Memory B cell (primary cell): ENCODE measurements around the gene OSCP1.

ENCODE experiments used
- ATAC-seq: fragments of 150-1000 bp; cut with Tn5 transposase; 2 replicates; pipeline ENCODE4 v1.10.0; 2021; ENCODE audit warnings: low read depth, mild to moderate bottlenecking, moderate library complexity
- DNase-seq, 2 donors: peaks; one replicate each; pipeline ENCODE4 v3.0.0; 2022; ENCODE audit warnings: low spot score in 2 of 2
- H3K27ac Mint-ChIP-seq: one replicate; pipeline ENCODE4 v1.8.0; 2022; ENCODE audit warnings: mild to moderate bottlenecking, moderate library complexity, mixed read lengths
- H3K27me3 Mint-ChIP-seq: one replicate; pipeline ENCODE4 v1.8.0; 2022; ENCODE audit warnings: mixed read lengths
- H3K36me3 Mint-ChIP-seq: one replicate; pipeline ENCODE4 v1.8.0; 2022; ENCODE audit warnings: mild to moderate bottlenecking, mixed read lengths
- H3K4me1 Mint-ChIP-seq: one replicate; pipeline ENCODE4 v1.8.0; 2022; ENCODE audit warnings: mixed read lengths
- H3K4me3 Mint-ChIP-seq: one replicate; pipeline ENCODE4 v1.8.0; 2022; ENCODE audit warnings: mild to moderate bottlenecking, moderate library complexity, mixed read lengths
- H3K9me3 Mint-ChIP-seq: one replicate; pipeline ENCODE4 v1.8.0; 2022; ENCODE audit warnings: mixed read lengths

OSCP1 gene

GRCh38 chr1:36447450-36447849 is 2.8 kb downstream of the OSCP1 start:
- peaks cover 6% of the 10 kb centered on the region for H3K4me1 Mint-ChIP-seq

GRCh38 chr1:36446746-36447145 is 3.5 kb downstream of the OSCP1 start:
- no peak overlapping the region for H3K27ac Mint-ChIP-seq
- ATAC-seq (no peak), DNase-seq (no peak)
- no peaks in the 10 kb centered on the region for H3K36me3 Mint-ChIP-seq
- no peak overlapping the region for H3K4me3 Mint-ChIP-seq
- H3K27me3 Mint-ChIP-seq: no peaks in the 10 kb centered on the region
- peaks cover 4% of the 10 kb centered on the region for H3K4me1 Mint-ChIP-seq
- H3K9me3 Mint-ChIP-seq: no peaks in the 10 kb centered on the region

More at GRCh38 chr1:36447450-36447849, 2.8 kb downstream of the OSCP1 start:
- DNase-seq (no peak), ATAC-seq (no peak)
- no peaks in the 10 kb centered on the region for H3K36me3 Mint-ChIP-seq
- no peaks in the 10 kb centered on the region for H3K9me3 Mint-ChIP-seq
- no peak overlapping the region for H3K27ac Mint-ChIP-seq
- no peak overlapping the region for H3K4me3 Mint-ChIP-seq
- no peaks in the 10 kb centered on the region for H3K27me3 Mint-ChIP-seq

- no peaks in the 10 kb centered on the region for H3K4me1 Mint-ChIP-seq
- peak overlapping the region; percentile 11 for H3K27ac Mint-ChIP-seq
- DNase-seq: no peak
- ATAC-seq: no peak
- H3K36me3 Mint-ChIP-seq: no peaks in the 10 kb centered on the region
- no peaks in the 10 kb centered on the region for H3K9me3 Mint-ChIP-seq
- H3K27me3 Mint-ChIP-seq: no peaks in the 10 kb centered on the region
- no peak overlapping the region for H3K4me3 Mint-ChIP-seq
These were observed 4.0 kb downstream of the OSCP1 start for GRCh38 chr1:36446271-36446670.

GRCh38 chr1:36443297-36443696 is 7.0 kb downstream of the OSCP1 start:
- no peak for ATAC-seq
- Mint-ChIP-seq H3K27ac (no peak overlapping the region), H3K4me1 (no peaks in the 10 kb centered on the region), H3K9me3 (no peaks in the 10 kb centered on the region), H3K4me3 (no peak overlapping the region), H3K36me3 (no peaks in the 10 kb centered on the region), H3K27me3 (no peaks in the 10 kb centered on the region)
- DNase-seq: no peak

GRCh38 chr1:36442337-36442736 is 7.9 kb downstream of the OSCP1 start:
- H3K27ac Mint-ChIP-seq: no peak overlapping the region
- no peaks in the 10 kb centered on the region for H3K4me1 Mint-ChIP-seq
- H3K36me3 Mint-ChIP-seq: no peaks in the 10 kb centered on the region
- no peak overlapping the region for H3K4me3 Mint-ChIP-seq
- DNase-seq (no peak), ATAC-seq (no peak)
- no peaks in the 10 kb centered on the region for H3K9me3 Mint-ChIP-seq
- no peaks in the 10 kb centered on the region for H3K27me3 Mint-ChIP-seq

- ATAC-seq: no peak
- H3K4me3 Mint-ChIP-seq: no peak overlapping the region
- no peaks in the 10 kb centered on the region for H3K4me1 Mint-ChIP-seq
- H3K9me3 Mint-ChIP-seq: no peaks in the 10 kb centered on the region
- no peaks in the 10 kb centered on the region for H3K27me3 Mint-ChIP-seq
- DNase-seq: no peak
- no peaks in the 10 kb centered on the region for H3K36me3 Mint-ChIP-seq
- H3K27ac Mint-ChIP-seq: no peak overlapping the region
These were observed 9.6 kb downstream of the OSCP1 start for GRCh38 chr1:36440646-36441045.

- Mint-ChIP-seq H3K36me3 (no peaks in the 10 kb centered on the region), H3K4me3 (no peak overlapping the region), H3K4me1 (no peaks in the 10 kb centered on the region), H3K27me3 (no peaks in the 10 kb centered on the region), H3K9me3 (no peaks in the 10 kb centered on the region), H3K27ac (no peak overlapping the region)
- DNase-seq (no peak), ATAC-seq (no peak)
These were observed 10.2 kb downstream of the OSCP1 start for GRCh38 chr1:36440044-36440443.

GRCh38 chr1:36438715-36439114 is 11.5 kb downstream of the OSCP1 start:
- no peaks in the 10 kb centered on the region for H3K4me1 Mint-ChIP-seq
- DNase-seq (no peak), ATAC-seq (no peak)
- no peaks in the 10 kb centered on the region for H3K9me3 Mint-ChIP-seq
- H3K27ac Mint-ChIP-seq: no peak overlapping the region
- H3K4me3 Mint-ChIP-seq: no peak overlapping the region
- no peaks in the 10 kb centered on the region for H3K36me3 Mint-ChIP-seq
- H3K27me3 Mint-ChIP-seq: no peaks in the 10 kb centered on the region

GRCh38 chr1:36436821-36437220 is 13.4 kb downstream of the OSCP1 start:
- Mint-ChIP-seq H3K4me3 (no peak overlapping the region), H3K9me3 (no peaks in the 10 kb centered on the region), H3K36me3 (no peaks in the 10 kb centered on the region), H3K27me3 (no peaks in the 10 kb centered on the region), H3K27ac (no peak overlapping the region), H3K4me1 (no peaks in the 10 kb centered on the region)
- ATAC-seq (no peak), DNase-seq (no peak)

GRCh38 chr1:36433102-36433501 is 17.1 kb downstream of the OSCP1 start:
- DNase-seq (no peak), ATAC-seq (no peak)
- Mint-ChIP-seq H3K36me3 (peaks cover 6% of the 10 kb centered on the region), H3K9me3 (no peaks in the 10 kb centered on the region), H3K4me3 (no peak overlapping the region), H3K27ac (no peak overlapping the region), H3K27me3 (no peaks in the 10 kb centered on the region), H3K4me1 (no peaks in the 10 kb centered on the region)

- no peaks in the 10 kb centered on the region for H3K27me3 Mint-ChIP-seq
- no peak overlapping the region for H3K27ac Mint-ChIP-seq
- H3K36me3 Mint-ChIP-seq: peaks cover 6% of the 10 kb centered on the region
- no peak for DNase-seq
- no peaks in the 10 kb centered on the region for H3K4me1 Mint-ChIP-seq
- no peak overlapping the region for H3K4me3 Mint-ChIP-seq
- no peaks in the 10 kb centered on the region for H3K9me3 Mint-ChIP-seq
- no peak for ATAC-seq
These were observed 17.6 kb downstream of the OSCP1 start for GRCh38 chr1:36432616-36433015.

GRCh38 chr1:36425791-36426190 is 24.5 kb downstream of the OSCP1 start:
- DNase-seq: no peak
- H3K4me3 Mint-ChIP-seq: no peak overlapping the region

GRCh38 chr1:36421649-36422048 is 28.6 kb downstream of the OSCP1 start:
- Mint-ChIP-seq H3K4me3 (no peak overlapping the region), H3K9me3 (no peaks in the 10 kb centered on the region), H3K36me3 (no peaks in the 10 kb centered on the region), H3K27me3 (no peaks in the 10 kb centered on the region), H3K27ac (peak overlapping the region; percentile 51), H3K4me1 (peaks cover 8% of the 10 kb centered on the region)
- ATAC-seq (no peak), DNase-seq (no peak)

More at GRCh38 chr1:36425791-36426190, 24.5 kb downstream of the OSCP1 start:
- Mint-ChIP-seq H3K36me3 (no peaks in the 10 kb centered on the region), H3K4me1 (peaks cover 6% of the 10 kb centered on the region), H3K27ac (no peak overlapping the region), H3K27me3 (no peaks in the 10 kb centered on the region), H3K9me3 (no peaks in the 10 kb centered on the region)
- ATAC-seq: no peak

- DNase-seq (peak; percentile 87 to 93), ATAC-seq (peak; percentile 97)
- H3K9me3 Mint-ChIP-seq: no peaks in the 10 kb centered on the region
- H3K4me1 Mint-ChIP-seq: peaks cover 8% of the 10 kb centered on the region
- H3K27ac Mint-ChIP-seq: peak overlapping the region; percentile 51
- peaks cover 1% of the 10 kb centered on the region for H3K36me3 Mint-ChIP-seq
- H3K4me3 Mint-ChIP-seq: no peak overlapping the region
- no peaks in the 10 kb centered on the region for H3K27me3 Mint-ChIP-seq
These were observed 29.4 kb downstream of the OSCP1 start for GRCh38 chr1:36420836-36421317.

- Mint-ChIP-seq H3K27ac (no peak overlapping the region), H3K36me3 (peaks cover 1% of the 10 kb centered on the region), H3K9me3 (no peaks in the 10 kb centered on the region), H3K27me3 (no peaks in the 10 kb centered on the region), H3K4me1 (peaks cover 8% of the 10 kb centered on the region), H3K4me3 (no peak overlapping the region)
- DNase-seq (no peak), ATAC-seq (no peak)
These were observed 29.8 kb downstream of the OSCP1 start for GRCh38 chr1:36420409-36420808.
